ENCODE measurements around the gene ARF3. TPM values are rescaled to one million over a fixed set of nuclear protein-coding genes. Genes with fewer than 3 reads are reported as not detected.

Gene ARF3
- total RNA-seq: 100 to 1,000 TPM in 1 of 2 donors, 10 to 100 TPM in 1; 49.7 to 132 TPM

GRCh38 chr12:48957141-48958048 is at the start of gene ARF3:
Gene ARF3 (minus strand): TSS chr12:48957487. CDS start chr12:48941095, 16,392 bp downstream.
- Mint-ChIP-seq H3K36me3 (peaks cover 9 to 29% of the 10 kb centered on the region in 2 donors), H3K9me3 (no peaks in the 10 kb centered on the region), H3K27ac (peak within 1 kb of the TSS; percentile 91 to 95)
- ATAC-seq (peak; percentile 98), DNase-seq (ENCODE audit: low spot score in 2 of 2) (peak; percentile 91 to 92)

DNA sequence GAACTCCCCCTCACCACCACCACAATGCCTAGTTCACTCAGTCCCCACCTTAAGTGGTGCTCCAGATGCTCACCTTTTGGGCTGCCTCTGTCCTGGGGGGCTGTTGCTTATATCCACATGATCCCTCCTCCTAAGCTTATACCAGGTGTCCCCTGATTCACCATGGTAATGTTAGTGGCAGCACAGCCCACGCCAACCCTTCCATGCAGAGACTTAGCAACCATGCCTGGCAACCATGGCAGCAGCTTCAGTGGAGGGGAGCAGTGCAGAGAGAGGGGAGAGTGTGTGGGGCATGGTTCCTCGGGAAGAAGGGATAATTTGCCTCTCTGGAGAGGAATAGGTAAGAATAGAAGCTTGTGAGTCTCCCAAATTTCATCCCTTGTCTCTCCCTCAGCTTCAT is 43.1 kb upstream of the ARF3 start:
- Mint-ChIP-seq H3K9me3 (no peaks in the 10 kb centered on the region), H3K27ac (no peak overlapping the region), H3K36me3 (peaks cover 18 to 42% of the 10 kb centered on the region in 2 donors)
- ATAC-seq: no peak
- no peak for DNase-seq (ENCODE audit: low spot score in 2 of 2)

- peak; percentile 61 to 68 for ATAC-seq
- H3K9me3 Mint-ChIP-seq: no peaks in the 10 kb centered on the region
- peaks cover 18 to 34% of the 10 kb centered on the region in 2 donors for H3K36me3 Mint-ChIP-seq
- DNase-seq (ENCODE audit: low spot score in 2 of 2): peak; percentile 44 to 58
- H3K27ac Mint-ChIP-seq: peak within 1 kb of the TSS in 1 of 2 donors; percentile 47
Observed at GRCh38 chr12:48999371-49000131, 42.3 kb upstream of the ARF3 start, which contains the start of gene DDN. Gene DDN (minus strand): TSS chr12:48999375. CDS start chr12:48999287, 88 bp downstream.

- no peaks in the 10 kb centered on the region for H3K9me3 Mint-ChIP-seq
- ATAC-seq: peak; percentile 17 to 30
- DNase-seq (ENCODE audit: low spot score in 2 of 2): peak in 1 of 2 donors; percentile 54
- no peak overlapping the region for H3K27ac Mint-ChIP-seq
- peaks cover 18 to 30% of the 10 kb centered on the region in 2 donors for H3K36me3 Mint-ChIP-seq
Observed at GRCh38 chr12:48998497-48999353, 41.4 kb upstream of the ARF3 start.

DNA sequence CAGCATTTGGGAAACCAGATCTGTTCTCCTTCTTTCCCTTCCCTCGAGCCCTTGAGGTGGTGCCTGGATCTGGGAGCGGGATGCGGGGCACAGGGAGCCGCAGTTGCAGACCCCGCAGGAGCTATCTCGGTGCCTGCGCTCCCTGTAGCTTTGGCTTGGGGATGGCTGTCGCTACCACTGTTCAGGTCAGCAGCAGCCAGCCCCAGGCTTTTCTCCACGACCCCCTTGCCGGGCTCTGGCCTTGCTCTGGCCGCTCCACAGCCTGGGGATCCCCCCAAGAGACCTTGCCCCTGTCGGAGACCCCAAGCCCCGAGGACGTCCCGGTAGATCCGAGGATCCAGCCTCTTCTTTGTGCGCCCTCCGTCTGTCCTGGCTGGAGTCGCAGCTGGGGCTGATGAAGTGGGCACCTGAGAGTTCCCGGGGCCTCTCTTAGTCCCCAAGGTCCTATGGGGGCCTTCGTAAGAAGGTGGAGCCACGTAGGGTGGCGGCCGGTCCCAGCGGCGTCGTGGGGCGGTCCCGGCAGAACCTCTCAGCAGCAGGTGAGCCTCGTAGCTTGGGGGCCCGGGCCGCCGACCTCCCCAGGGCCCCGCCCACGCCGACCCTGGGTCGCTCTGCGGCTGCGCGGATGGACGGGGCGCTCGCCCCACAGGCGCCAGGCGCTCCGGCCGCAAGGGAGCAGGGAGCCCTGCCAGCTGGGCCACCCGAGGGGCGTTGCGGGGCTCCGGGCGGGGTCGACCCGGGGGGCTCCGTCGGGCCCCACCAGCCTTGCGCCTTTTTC is 40.6 kb upstream of the ARF3 start:
- DNase-seq (ENCODE audit: low spot score in 2 of 2): peak; percentile 50 to 55

DNA sequence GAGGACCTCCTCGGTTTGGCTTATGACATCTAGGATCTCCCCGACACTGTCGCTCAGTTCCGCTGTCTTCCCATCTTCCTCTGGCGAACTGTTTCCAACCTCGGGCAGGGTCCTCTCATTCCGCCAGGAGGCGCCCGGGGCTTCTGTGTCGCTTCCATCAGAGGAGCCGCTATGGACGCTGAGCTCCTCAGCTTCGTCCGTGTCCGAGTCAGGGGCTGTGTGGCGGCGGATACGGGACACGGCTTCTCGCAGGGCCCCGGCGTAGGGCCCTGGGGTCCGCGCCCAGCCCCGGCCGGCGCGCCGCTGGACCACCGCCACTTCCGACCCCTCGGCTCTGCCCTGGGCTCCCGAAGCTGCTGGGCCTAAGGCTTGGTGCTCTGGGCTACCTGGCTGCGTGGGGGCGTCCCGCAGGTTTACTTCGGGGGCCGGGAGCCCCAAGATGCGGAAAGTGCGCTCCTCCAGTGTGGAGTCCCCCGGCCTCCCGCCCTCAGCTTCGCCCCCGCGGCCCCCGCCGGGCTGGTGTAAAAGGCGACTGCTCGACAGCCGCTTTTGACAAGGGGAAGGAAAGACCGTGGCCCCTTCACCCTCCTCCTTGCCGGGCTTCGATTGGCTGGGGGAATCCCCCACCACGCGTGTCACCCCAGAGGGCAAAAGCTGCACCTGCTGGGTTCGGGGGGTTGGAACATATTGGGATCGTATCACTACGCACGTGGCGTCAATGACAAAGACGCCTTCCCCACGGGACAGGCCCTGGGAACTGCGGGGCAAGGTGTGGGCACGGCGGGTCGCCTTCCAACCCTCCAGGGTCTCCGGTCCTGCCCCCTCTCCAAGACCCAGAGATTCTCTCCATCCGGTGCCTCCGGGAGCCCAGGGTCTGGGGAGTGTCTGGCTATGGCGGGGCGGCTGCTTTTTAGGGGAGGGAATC is 39.8 kb upstream of the ARF3 start:
- peak; percentile 49 to 64 for ATAC-seq

More for the DNA sequence above, 40.6 kb upstream of the ARF3 start:
- peak in 1 of 2 donors; percentile 18 for ATAC-seq
- H3K36me3 Mint-ChIP-seq: peaks cover 16 to 22% of the 10 kb centered on the region in 2 donors
- no peak overlapping the region for H3K27ac Mint-ChIP-seq
- H3K9me3 Mint-ChIP-seq: no peaks in the 10 kb centered on the region

DNA sequence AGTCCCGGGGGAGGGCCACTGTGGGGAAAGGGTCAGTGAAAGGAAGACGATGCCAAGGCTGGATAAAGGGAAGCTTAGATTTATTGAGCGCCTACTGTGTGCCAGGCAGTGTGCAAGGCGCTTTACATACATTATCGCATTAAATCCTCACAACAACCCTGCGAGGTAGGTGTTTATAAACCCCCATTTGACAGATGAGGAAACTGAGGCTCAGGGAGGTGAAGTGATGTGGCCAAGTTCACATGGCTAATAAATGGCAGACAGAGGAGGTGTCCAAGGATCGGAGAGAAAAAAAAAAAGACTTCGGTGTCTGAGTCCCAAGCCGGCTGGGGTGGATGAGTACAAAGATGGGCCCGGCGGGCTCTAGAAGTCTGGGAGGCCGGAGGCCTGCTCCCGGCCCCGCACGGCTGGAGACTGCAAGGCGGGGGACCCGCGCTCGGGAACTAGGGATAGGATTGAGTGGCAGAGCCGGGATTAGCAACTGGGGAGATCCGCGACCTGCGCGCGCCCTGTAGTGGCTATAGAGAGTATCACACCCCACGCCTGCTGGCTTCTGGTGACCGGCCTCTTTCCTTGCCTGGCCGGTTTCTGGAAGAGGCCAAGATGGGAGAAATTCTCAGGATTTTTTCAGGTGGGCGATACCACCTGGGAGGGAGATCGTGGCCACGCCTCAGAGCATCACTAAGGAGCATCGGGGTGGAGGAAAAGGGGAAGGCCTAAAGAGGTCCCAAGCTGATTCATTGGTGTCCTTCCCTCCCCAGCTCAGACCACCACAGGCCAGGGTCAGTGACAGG is 38.0 kb upstream of the ARF3 start:
- DNase-seq (ENCODE audit: low spot score in 2 of 2) (peak; percentile 60 to 61), ATAC-seq (peak; percentile 43 to 53)
- H3K36me3 Mint-ChIP-seq: no peaks in the 10 kb centered on the region
- no peaks in the 10 kb centered on the region for H3K9me3 Mint-ChIP-seq
- no peak overlapping the region for H3K27ac Mint-ChIP-seq

More for the DNA sequence above, 39.8 kb upstream of the ARF3 start:
- no peaks in the 10 kb centered on the region for H3K9me3 Mint-ChIP-seq
- DNase-seq (ENCODE audit: low spot score in 2 of 2): peak; percentile 68 to 74
- peaks cover 8 to 14% of the 10 kb centered on the region in 2 donors for H3K36me3 Mint-ChIP-seq
- H3K27ac Mint-ChIP-seq: no peak overlapping the region

DNA sequence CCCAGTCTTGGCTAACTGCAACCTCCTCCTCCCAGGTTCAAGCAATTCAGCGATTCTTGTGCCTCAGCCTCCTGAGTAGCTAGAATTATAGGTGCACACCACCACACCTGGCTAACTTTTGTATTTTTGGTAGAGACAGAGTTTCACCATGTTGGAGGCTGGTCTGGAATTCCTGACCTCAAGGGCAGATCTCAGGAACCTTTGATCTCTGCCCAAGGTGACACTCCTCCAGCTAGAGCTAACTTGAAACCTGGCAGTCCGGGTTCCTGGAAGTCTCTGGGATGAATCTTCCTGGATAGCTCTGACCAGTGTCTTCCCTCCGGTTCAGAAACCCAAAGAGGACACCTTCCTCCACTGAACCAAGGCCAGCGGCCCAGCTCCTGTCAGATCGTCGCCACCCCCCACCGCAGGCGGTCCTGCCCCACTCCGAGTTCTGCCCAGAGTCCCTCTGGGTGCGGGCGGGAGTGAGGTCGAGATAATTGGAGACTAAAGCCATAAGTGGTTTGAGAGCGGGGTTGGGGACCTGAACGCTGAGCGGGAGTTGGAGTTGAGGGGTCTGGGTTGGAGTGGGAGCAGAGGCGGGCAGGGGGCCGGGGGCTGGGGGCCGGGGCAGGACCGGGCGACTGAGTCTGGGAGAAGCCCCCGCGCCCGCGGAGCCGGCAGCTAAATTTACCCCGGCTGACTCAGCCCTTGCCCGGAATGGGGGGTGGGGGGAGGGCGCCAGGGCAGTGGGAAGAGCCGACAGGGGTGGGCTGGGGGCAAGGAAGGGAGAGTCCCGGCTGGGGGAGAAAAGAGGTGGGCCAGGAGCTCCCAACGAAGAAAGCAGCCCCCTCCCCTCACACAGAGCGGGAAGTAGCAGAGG is 37.2 kb upstream of the ARF3 start:
- no peaks in the 10 kb centered on the region for H3K36me3 Mint-ChIP-seq
- ATAC-seq: no peak

GRCh38 chr12:48993787-48994186 is 36.5 kb upstream of the ARF3 start:
- DNase-seq (ENCODE audit: low spot score in 2 of 2) (no peak), ATAC-seq (no peak)
- no peaks in the 10 kb centered on the region for H3K9me3 Mint-ChIP-seq
- no peaks in the 10 kb centered on the region for H3K36me3 Mint-ChIP-seq
- H3K27ac Mint-ChIP-seq: no peak overlapping the region

More for the DNA sequence above, 37.2 kb upstream of the ARF3 start:
- Mint-ChIP-seq H3K27ac (no peak overlapping the region), H3K9me3 (no peaks in the 10 kb centered on the region)
- DNase-seq (ENCODE audit: low spot score in 2 of 2): peak in 1 of 2 donors; percentile 34

- Mint-ChIP-seq H3K27ac (no peak overlapping the region), H3K36me3 (no peaks in the 10 kb centered on the region), H3K9me3 (no peaks in the 10 kb centered on the region)
- ATAC-seq: no peak
- peak in 1 of 2 donors; percentile 50 for DNase-seq (ENCODE audit: low spot score in 2 of 2)
Observed at GRCh38 chr12:48991247-48992050, 34.2 kb upstream of the ARF3 start.

GRCh38 chr12:48990552-48990951 is 33.3 kb upstream of the ARF3 start:
- Mint-ChIP-seq H3K27ac (no peak overlapping the region), H3K9me3 (no peaks in the 10 kb centered on the region), H3K36me3 (no peaks in the 10 kb centered on the region)
- DNase-seq (ENCODE audit: low spot score in 2 of 2) (no peak), ATAC-seq (no peak)

- peak; percentile 86 to 89 for ATAC-seq
- no peaks in the 10 kb centered on the region for H3K36me3 Mint-ChIP-seq
- DNase-seq (ENCODE audit: low spot score in 2 of 2): peak; percentile 70 to 87
- no peak overlapping the region for H3K27ac Mint-ChIP-seq
- no peaks in the 10 kb centered on the region for H3K9me3 Mint-ChIP-seq
Observed at GRCh38 chr12:48988030-48988649, 30.9 kb upstream of the ARF3 start.

Data from activated naive CD4-positive, alpha-beta T cell treated with anti-CD3 and anti-CD28 coated beads, Interleukin-2, amount 50 U/mL, for 72 hours (primary cell).